H1 (cell line): ENCODE results near the gene MOK.

Experiments
- POLR2A ChIP-seq, 2 experiments: IDR thresholded peaks; 1 replicate in 1 of 2; 2 replicates in 1 of 2; pipeline ENCODE4 v1.6.1; 2011; ENCODE audit warnings: low read depth in 2 of 2, low read length in 2 of 2, mild to moderate bottlenecking in 2 of 2; ENCODE audit errors: control extremely low read depth in 1 of 2
- POLR2AphosphoS5 ChIP-seq: IDR thresholded peaks from 2 replicates; pipeline ENCODE4 v1.6.1; 2011; ENCODE audit warnings: low read depth, low read length

- TF ChIP-seq POLR2A (IDR thresholded peaks at IDR 0.05; ENCODE audit: control extremely low read depth in 1 of 2, low read depth in 2 of 2, low read length in 2 of 2), result no peak
- TF ChIP-seq POLR2AphosphoS5, result no peak
These were observed 39.1 kb upstream of the MOK start for GRCh38 chr14:102344084-102344483.
